ENCODE results near the gene SAPCD2. TPM values are rescaled to one million over a fixed set of nuclear protein-coding genes. Genes with fewer than 3 reads are reported as not detected.

SAPCD2 gene
- total and polyA plus RNA-seq, 11 donors: 0.09 to 2.0 (median 0.20) TPM

DNA sequence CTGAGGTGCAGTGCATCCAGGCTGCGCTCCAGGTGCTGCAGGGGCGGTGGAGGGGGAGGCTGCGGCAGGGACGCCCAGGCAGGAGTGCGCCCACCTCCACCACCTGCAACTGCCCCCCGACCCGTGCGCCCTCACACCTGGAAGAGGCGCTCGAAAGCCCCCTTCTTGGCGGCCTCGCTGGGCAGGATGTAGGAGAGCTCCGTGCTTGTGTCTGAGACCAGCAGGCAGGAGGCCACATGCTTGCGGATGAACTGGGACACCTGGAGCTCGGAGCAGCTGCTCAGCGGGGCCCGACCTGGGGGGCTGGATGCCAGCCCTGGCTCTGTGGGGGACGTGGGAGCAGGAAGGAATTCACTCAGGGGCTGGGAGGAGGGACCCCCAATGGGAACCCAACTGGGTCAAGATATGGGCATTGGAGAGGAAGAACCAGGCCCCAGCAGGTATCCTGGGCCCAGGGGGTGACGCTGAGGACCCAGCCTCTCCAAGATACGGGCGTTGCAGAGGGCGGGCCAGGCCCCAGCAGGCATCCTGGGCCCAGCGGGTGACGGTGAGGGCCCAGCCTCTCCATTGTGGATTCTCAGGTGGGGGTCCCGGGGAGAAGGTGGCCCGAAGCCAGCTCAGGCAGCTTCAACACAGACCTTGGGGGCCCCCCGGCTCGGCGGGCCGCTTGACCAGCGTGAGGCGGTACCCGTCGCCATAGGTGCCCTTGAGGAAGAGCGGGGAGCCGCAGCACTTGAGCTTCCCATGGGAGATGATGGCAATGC, 55.4 kb downstream of the SAPCD2 start:
- no peak for ATAC-seq
- Histone ChIP-seq H3K4me3 (no peak overlapping the region), H3K36me3 (peaks cover 0 to 79% (median 52%) of the 10 kb centered on the region in 9 donors), H3K27me3 (no peaks in the 10 kb centered on the region), H3K4me1 (no peaks in the 10 kb centered on the region), H3K9me3 (no peaks in the 10 kb centered on the region), H3K27ac (no peak overlapping the region)
- intact Hi-C loops (cut with DNase I): loop anchor here in 1 of 10 donors (5.0 kb wide), 1 partner anchor 188 kb away; no protein-coding TSS in a partner anchor
- TF ChIP-seq POLR2A (IDR thresholded peaks at IDR 0.05): no peak
- TF ChIP-seq, protein P1, sequence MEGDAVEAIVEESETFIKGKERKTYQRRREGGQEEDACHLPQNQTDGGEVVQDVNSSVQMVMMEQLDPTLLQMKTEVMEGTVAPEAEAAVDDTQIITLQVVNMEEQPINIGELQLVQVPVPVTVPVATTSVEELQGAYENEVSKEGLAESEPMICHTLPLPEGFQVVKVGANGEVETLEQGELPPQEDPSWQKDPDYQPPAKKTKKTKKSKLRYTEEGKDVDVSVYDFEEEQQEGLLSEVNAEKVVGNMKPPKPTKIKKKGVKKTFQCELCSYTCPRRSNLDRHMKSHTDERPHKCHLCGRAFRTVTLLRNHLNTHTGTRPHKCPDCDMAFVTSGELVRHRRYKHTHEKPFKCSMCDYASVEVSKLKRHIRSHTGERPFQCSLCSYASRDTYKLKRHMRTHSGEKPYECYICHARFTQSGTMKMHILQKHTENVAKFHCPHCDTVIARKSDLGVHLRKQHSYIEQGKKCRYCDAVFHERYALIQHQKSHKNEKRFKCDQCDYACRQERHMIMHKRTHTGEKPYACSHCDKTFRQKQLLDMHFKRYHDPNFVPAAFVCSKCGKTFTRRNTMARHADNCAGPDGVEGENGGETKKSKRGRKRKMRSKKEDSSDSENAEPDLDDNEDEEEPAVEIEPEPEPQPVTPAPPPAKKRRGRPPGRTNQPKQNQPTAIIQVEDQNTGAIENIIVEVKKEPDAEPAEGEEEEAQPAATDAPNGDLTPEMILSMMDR (IDR thresholded peaks at IDR 0.05): no peak
- no peak for DNase-seq
- 94 to 98% (median 97%) methylated on average over 21 to 36 of the region's 36 CpGs for WGBS, 4 donors

DNA sequence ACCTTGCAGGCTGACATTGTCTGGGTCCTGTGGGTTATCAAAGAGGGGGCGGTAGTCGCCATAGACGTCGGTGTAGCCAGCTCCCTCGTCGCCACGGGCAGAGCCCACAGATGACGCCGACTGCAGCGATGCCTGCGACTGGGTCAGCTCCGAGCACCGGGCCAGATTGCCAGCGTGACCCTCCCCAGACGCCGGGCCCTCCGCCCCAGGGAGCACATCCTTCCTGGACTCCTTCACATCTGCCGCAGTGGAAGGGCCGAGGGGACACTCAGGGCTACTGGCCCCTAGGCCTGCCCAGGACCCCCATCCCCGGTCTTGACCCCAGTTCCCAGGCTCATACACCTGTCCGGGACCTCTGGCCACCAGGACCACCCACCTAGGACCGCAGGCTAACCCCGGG, 56.2 kb downstream of the SAPCD2 start:
- Histone ChIP-seq H3K4me3 (no peak overlapping the region), H3K27ac (no peak overlapping the region), H3K36me3 (peaks cover 0 to 87% (median 59%) of the 10 kb centered on the region in 9 donors), H3K9me3 (no peaks in the 10 kb centered on the region), H3K27me3 (no peaks in the 10 kb centered on the region), H3K4me1 (no peaks in the 10 kb centered on the region)
- ATAC-seq (no peak), DNase-seq (no peak)
- 89 to 95% (median 92%) methylated on average over 19 to 23 of the region's 23 CpGs for WGBS, 4 donors
- intact Hi-C loops (cut with DNase I): no loop called here
- TF ChIP-seq POLR2A (IDR thresholded peaks at IDR 0.05): no peak
- TF ChIP-seq, protein P1 (IDR thresholded peaks at IDR 0.05): no peak

DNA sequence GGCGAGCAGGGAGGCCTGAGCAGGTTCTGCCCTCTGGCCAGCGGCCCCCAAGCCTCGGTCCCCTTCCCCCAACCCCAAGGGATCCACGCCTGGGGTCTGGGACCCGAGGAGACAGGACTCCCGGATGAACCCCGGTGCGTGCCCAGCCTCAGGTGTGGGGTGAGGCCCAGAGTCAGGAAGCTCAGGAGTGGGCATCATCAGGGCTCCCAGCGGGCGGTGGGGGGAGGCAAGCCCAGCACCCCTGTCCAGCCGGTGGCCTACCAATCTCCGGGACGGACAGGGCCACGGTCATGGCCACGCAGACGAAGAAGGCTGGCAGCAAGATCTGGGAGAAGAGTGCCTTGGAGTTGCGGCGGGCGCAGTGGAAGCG, 56.8 kb downstream of the SAPCD2 start:
- Histone ChIP-seq H3K9me3 (no peaks in the 10 kb centered on the region), H3K4me1 (no peaks in the 10 kb centered on the region), H3K27me3 (no peaks in the 10 kb centered on the region), H3K36me3 (peaks cover 0 to 83% (median 55%) of the 10 kb centered on the region in 9 donors), H3K4me3 (no peak overlapping the region), H3K27ac (no peak overlapping the region)
- TF ChIP-seq POLR2A (IDR thresholded peaks at IDR 0.05): no peak
- TF ChIP-seq, protein P1 (IDR thresholded peaks at IDR 0.05): no peak
- DNase-seq (no peak), ATAC-seq (no peak)
- WGBS, 4 donors: 94 to 97% (median 96%) methylated on average over 18 to 20 of the region's 20 CpGs
- intact Hi-C loops (cut with DNase I): no loop called here

DNA sequence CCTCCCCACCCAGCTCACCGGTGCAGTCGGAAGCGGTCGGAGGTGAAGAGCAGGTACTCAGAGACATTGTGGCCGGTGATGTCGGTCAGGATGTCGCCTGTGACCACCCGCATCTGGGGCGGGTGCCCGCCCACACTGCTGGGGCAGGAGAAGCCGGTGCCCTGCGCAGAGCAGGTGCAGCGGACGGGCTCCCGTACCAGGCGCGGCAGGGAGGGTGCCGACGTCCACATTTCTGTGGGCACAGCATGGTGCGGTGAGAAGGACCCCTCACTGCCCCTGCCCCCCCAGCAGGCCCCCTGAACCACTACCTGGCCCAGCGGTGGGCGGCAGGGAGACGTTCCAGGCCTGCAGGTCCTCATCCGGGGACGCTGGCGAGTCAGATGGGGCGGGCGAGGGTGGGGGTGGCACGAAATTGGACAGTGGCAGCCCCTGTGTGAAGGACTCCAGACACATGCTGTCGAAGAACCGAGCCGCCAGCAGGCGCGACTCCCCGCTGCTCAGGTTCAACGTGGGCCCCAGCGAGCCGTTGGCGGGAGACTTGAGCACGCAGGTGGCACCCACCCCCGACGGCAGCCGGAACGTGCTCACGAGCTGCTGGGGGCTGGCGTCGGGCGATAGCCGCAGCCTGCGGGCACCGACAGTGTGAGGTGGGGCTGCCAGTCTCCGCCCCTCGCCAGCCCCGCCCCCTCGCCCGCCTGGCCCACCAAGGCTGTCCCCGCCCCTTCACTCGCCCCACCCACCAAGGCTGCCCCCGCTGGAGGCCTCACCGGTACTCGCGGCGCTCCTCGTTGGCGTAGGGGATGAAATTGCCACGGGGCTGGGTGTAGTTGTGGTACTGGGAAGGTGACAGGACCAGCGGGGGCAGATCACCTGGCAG, 57.4 kb downstream of the SAPCD2 start:
- Histone ChIP-seq H3K27me3 (no peaks in the 10 kb centered on the region), H3K4me1 (no peaks in the 10 kb centered on the region), H3K36me3 (peaks cover 0 to 86% (median 53%) of the 10 kb centered on the region in 9 donors), H3K9me3 (no peaks in the 10 kb centered on the region), H3K4me3 (no peak overlapping the region), H3K27ac (no peak overlapping the region)
- 86 to 96% (median 89%) methylated on average over 16 to 67 of the region's 67 CpGs for WGBS, 4 donors
- no peak for TF ChIP-seq POLR2A (IDR thresholded peaks at IDR 0.05)
- TF ChIP-seq, protein P1 (IDR thresholded peaks at IDR 0.05): no peak
- DNase-seq: no peak
- intact Hi-C loops (cut with DNase I): no loop called here
- no peak for ATAC-seq
